ENCODE measurements around the gene PEF1. TPM values are rescaled to one million over a fixed set of nuclear protein-coding genes. Genes with fewer than 3 reads are reported as not detected.

PEF1 gene
- total RNA-seq, 1 experiment from 2014 or later, result 56.3 TPM

DNA sequence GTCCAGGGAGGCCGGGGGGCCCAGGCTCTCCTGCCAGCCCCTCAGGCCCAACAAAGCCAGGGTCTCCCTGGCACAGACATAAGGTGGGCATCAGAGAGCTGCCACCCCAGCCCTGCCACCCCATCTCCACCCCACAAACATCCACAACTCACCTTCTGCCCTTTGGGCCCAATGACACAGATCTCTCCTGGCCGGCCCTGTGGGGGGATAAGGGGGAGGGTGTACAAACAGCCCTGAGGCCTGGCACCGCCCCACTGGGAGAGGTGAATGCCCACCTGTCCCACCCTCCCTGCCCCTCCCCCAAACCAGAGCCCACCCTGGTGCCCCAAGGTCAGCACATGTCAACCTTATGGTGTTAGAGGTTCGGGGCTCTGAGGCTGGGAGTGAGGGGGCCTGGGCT is 46.8 kb upstream of the PEF1 start:
- DNase-seq (ENCODE audit: low spot score), result no peak
- no peak overlapping the region for H3K27ac ChIP-seq (ENCODE audit: low read depth, low read length, poor library complexity, severe bottlenecking)
- intact Hi-C loops (cut with micrococcal nuclease; ENCODE audit: unreplicated experiment), result no loop called here
- no peaks in the 10 kb centered on the region for H3K4me1 ChIP-seq (ENCODE audit: insufficient read depth, low read length, poor library complexity, severe bottlenecking)
- no peaks in the 10 kb centered on the region for H3K27me3 ChIP-seq (replicated peaks; ENCODE audit: insufficient read depth, low read depth, low read length, poor library complexity)
- no peaks in the 10 kb centered on the region for H3K36me3 ChIP-seq (ENCODE audit: insufficient read depth, low read length, poor library complexity, severe bottlenecking)
- BruUV-seq (replicated peaks), result no TSS peak
- no peaks in the 10 kb centered on the region for H3K9me3 ChIP-seq (ENCODE audit: low read depth, low read length, poor library complexity, severe bottlenecking)
- CTCF ChIA-PET, result no interaction called here
- no peak overlapping the region for H3K4me3 ChIP-seq (ENCODE audit: low read depth, low read length, poor library complexity, severe bottlenecking)
- TF ChIP-seq, protein P1, sequence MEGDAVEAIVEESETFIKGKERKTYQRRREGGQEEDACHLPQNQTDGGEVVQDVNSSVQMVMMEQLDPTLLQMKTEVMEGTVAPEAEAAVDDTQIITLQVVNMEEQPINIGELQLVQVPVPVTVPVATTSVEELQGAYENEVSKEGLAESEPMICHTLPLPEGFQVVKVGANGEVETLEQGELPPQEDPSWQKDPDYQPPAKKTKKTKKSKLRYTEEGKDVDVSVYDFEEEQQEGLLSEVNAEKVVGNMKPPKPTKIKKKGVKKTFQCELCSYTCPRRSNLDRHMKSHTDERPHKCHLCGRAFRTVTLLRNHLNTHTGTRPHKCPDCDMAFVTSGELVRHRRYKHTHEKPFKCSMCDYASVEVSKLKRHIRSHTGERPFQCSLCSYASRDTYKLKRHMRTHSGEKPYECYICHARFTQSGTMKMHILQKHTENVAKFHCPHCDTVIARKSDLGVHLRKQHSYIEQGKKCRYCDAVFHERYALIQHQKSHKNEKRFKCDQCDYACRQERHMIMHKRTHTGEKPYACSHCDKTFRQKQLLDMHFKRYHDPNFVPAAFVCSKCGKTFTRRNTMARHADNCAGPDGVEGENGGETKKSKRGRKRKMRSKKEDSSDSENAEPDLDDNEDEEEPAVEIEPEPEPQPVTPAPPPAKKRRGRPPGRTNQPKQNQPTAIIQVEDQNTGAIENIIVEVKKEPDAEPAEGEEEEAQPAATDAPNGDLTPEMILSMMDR (conservative IDR thresholded peaks at IDR 0.05; ENCODE audit: low read depth, low read length), result no peak
- no peak for TF ChIP-seq EZH2 (IDR thresholded peaks at IDR 0.05; ENCODE audit: borderline replicate concordance, low read depth, low read length, poor library complexity, severe bottlenecking)
- POLR2A ChIA-PET (ENCODE audit: low non-redundant PET), result no interaction called here

DNA sequence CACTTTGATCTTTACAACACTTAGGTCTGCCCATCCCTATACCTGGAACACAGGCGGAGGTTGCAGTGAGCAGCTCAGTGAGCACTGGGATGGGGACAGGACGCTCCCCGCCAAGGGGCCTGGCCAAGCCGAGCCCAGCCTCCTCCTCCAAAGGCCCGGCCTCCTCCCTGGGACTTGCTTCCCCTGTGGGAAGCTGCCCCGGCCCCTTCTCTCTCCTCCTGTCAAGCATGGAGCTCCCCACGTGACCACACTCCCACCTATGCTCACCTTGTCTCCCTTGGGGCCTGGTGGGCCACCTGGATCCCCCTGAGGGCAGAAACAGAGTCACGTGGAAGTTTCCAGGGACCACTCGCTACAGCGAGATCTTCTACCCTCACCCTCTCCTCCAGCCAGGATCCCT is 46.2 kb upstream of the PEF1 start:
- TF ChIP-seq, protein P1 (conservative IDR thresholded peaks at IDR 0.05; ENCODE audit: low read depth, low read length), result no peak
- no peak for TF ChIP-seq EZH2 (IDR thresholded peaks at IDR 0.05; ENCODE audit: borderline replicate concordance, low read depth, low read length, poor library complexity, severe bottlenecking)
- Histone ChIP-seq H3K4me3 (ENCODE audit: low read depth, low read length, poor library complexity, severe bottlenecking) (no peak overlapping the region), H3K4me1 (ENCODE audit: insufficient read depth, low read length, poor library complexity, severe bottlenecking) (no peaks in the 10 kb centered on the region), H3K27me3 (replicated peaks; ENCODE audit: insufficient read depth, low read depth, low read length, poor library complexity) (no peaks in the 10 kb centered on the region), H3K9me3 (ENCODE audit: low read depth, low read length, poor library complexity, severe bottlenecking) (no peaks in the 10 kb centered on the region), H3K27ac (ENCODE audit: low read depth, low read length, poor library complexity, severe bottlenecking) (no peak overlapping the region), H3K36me3 (ENCODE audit: insufficient read depth, low read length, poor library complexity, severe bottlenecking) (no peaks in the 10 kb centered on the region)
- no peak for DNase-seq (ENCODE audit: low spot score)
- ChIA-PET POLR2A (ENCODE audit: low non-redundant PET) (no interaction called here), CTCF (interaction anchor here (0.5 kb wide), 1 partner anchor 382 kb away, joined by 5 read pairs; the partner anchor contains the start of gene TMEM39B)
- intact Hi-C loops (cut with micrococcal nuclease; ENCODE audit: unreplicated experiment), result no loop called here
- no TSS peak for BruUV-seq (replicated peaks)

DNA sequence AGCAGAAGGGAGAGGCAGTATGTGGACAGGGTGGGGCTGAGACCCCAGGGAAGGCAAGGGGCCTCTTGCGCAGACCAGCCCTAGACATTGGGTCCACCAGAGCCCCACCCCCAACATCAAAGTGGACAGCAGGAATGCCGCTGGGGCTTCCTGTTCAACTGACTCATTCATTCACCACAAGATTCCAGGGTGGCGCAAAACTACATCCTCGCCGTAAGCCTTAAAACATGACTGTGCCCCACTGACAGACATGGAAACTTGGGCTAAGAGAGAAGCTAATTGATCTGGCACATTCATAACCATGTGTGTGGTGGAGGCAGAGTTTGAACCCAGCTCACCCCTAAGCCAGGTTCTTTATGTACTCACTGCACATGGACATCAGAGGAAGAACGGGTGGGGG is 45.2 kb upstream of the PEF1 start:
- H3K4me3 ChIP-seq (ENCODE audit: low read depth, low read length, poor library complexity, severe bottlenecking), result no peak overlapping the region
- no peaks in the 10 kb centered on the region for H3K27me3 ChIP-seq (replicated peaks; ENCODE audit: insufficient read depth, low read depth, low read length, poor library complexity)
- no peaks in the 10 kb centered on the region for H3K4me1 ChIP-seq (ENCODE audit: insufficient read depth, low read length, poor library complexity, severe bottlenecking)
- BruUV-seq (replicated peaks), result no TSS peak
- intact Hi-C loops (cut with micrococcal nuclease; ENCODE audit: unreplicated experiment), result no loop called here
- DNase-seq (ENCODE audit: low spot score), result no peak
- ChIA-PET POLR2A (ENCODE audit: low non-redundant PET) (no interaction called here), CTCF (no interaction called here)
- H3K9me3 ChIP-seq (ENCODE audit: low read depth, low read length, poor library complexity, severe bottlenecking), result no peaks in the 10 kb centered on the region
- H3K27ac ChIP-seq (ENCODE audit: low read depth, low read length, poor library complexity, severe bottlenecking), result no peak overlapping the region
- no peak for TF ChIP-seq EZH2 (IDR thresholded peaks at IDR 0.05; ENCODE audit: borderline replicate concordance, low read depth, low read length, poor library complexity, severe bottlenecking)
- TF ChIP-seq, protein P1 (conservative IDR thresholded peaks at IDR 0.05; ENCODE audit: low read depth, low read length), result no peak
- no peaks in the 10 kb centered on the region for H3K36me3 ChIP-seq (ENCODE audit: insufficient read depth, low read length, poor library complexity, severe bottlenecking)

Data from A673 (cell line).